Stimulated activated CD8-positive, alpha-beta memory T cell treated with anti-CD3 and anti-CD28 coated beads, Interleukin-4, amount 100 ng/mL, for 48 hours (primary cell): Measurements from ENCODE around the gene BSPRY.
"Not testable (repeated sequence)": the region's sequence is repeated elsewhere in the genome, so short reads cannot be mapped to it uniquely, and the experiment has no call there.

Experiments
- DNase-seq: peaks from one replicate; pipeline ENCODE4 v3.0.0-alpha.2; 2020

The BSPRY gene

DNA sequence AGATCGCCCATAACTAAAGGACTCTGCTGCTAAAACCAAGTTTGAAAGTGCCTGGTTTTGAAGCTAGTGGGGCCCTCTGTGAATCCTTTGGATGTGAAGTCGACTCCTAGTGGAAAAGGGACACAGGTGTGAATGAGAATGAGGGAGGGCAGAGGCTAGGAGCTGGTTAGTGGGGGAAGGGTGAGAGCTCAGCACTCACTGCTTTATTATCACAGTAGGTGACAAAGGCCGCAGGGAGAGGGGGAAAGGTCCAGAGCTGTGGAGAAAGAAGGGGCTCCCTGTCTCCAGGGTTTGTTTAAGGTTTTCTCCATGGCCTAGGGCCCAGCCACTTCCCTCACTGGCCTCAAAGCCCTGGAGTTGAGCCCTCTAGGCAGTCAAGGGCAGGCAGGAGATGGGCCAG is 23.9 kb downstream of the BSPRY start:
- no peak for DNase-seq

DNA sequence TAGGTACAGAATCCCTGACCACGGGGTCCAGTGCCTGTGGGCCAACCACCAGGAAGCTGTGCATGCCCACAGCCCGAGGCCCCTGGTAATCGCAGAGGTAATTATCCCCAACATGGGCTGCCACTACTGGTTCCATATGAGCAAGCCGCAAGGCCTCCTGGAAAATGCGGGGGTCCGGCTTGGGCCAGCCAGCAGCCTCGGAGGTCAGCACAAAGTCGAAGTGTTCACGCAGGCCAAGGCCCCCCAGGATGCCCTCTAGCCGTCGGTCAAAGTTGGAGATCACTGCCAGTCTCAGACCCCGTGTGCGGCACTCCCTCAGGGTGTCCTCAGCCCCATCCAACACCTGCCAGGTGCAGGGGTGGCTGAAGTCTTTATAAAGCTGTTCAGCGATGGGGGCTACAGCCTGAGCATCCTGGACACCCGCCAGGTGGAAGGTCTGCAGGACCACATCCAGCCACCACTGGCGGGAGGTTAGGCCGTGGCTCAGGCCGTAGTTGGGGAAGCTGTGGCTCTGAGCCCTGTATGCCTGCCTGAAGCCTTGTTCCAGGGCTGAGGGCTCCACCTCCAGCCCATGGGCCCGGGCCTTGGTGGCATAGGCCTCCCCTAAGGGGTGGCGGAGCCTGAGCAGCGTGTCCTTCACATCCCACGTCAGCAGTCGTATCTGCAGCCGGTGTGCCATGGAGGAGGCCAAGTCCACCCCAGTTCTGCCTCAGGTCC is 24.5 kb downstream of the BSPRY start:
- DNase-seq = no peak

DNA sequence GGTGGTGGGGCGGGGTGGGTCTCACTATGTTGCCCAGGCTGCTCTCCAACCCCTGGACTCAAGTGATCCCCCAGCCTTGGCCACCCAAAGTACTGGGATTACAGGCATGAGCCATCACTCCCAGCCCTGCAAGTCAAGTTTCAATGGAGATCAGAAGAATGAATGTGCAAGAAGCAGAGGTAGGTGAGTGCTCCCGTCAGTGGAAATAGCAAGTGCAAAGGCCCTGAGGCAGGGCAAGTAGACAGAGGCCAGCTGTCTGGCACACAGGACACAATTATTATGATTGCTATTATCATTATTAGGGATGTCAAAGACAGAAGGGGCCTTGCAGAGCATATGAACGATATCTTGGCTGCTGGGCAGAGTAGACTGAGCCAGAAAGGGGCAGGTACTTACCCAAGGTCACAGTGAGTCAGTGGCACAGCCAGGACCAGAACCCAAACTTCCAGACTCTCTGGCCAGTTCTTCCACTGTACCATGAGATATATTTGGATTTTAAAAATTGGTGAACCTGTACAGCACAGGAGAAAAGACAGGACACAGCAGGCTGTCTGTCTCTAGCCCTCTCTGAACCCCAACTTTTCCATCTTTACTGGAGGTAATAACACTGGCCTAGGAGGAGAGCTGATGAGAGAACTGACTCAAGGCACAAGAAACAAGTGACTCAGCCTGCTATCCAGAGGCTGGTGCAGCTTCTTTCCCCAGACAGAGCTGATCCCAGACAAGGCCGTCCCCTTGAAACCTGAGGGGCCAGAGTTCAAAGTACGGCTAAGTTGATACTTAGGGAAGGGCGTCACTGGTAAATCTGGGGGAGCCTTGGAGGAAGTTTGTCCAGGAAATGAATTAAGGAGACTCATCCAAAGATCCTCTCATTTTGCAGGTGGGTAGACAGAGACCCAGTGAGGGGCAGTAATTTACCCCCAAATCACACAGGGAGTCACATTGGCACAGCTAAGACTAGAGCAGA is 26.0 kb downstream of the BSPRY start:
- DNase-seq = no peak

DNA sequence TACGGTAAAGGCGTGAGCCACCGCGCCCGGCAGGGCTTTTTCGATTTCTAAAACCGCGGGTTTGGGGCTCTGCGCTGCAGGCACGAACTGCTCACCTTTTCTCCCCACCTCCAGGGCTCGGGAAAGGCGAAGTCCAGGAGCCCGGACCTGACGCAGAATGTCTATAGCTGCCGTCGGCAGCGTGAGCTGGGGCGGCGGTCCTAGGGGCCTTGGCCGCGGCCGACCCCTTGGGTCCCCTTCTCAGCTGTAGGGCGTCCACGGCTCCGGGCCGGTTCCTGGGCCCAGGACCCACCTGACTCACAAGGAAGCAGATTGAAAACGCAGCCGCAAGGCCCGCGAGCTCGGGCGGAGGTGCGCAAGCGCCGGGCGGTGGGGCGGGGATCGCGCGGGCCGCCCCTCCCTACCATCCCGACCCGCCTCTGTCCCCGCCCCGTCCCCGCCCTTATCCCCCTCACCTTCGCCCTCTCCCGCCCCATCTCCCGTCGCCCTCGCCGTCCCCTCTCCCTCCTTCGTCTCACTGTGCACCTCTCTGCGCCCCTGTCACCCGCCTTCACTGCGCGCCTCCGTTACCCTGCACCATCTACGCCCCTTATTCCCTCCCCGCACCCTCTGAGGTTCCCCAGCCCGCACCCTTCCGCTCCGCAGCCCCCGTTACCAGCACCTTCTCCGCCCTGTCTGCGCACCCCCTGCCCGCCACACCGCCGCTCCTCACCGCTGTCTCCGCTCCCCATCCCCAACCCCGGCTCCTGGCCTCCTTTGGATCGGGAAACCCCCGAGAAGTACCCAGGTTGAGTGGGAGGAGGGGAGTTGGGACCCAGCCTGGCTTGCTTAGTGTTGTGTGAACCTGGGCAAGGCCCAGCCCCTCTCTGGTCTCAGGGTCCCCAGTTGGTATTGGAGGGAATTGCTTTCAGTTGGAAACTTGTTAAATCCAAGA is 27.6 kb downstream of the BSPRY start, which contains the start of gene HDHD3:
Gene HDHD3 (minus strand): TSS at position 353 of the 934 bp plus-strand sequence. CDS start 2,632 bp downstream, outside the sequence.
- DNase-seq = peak; percentile 83

DNA sequence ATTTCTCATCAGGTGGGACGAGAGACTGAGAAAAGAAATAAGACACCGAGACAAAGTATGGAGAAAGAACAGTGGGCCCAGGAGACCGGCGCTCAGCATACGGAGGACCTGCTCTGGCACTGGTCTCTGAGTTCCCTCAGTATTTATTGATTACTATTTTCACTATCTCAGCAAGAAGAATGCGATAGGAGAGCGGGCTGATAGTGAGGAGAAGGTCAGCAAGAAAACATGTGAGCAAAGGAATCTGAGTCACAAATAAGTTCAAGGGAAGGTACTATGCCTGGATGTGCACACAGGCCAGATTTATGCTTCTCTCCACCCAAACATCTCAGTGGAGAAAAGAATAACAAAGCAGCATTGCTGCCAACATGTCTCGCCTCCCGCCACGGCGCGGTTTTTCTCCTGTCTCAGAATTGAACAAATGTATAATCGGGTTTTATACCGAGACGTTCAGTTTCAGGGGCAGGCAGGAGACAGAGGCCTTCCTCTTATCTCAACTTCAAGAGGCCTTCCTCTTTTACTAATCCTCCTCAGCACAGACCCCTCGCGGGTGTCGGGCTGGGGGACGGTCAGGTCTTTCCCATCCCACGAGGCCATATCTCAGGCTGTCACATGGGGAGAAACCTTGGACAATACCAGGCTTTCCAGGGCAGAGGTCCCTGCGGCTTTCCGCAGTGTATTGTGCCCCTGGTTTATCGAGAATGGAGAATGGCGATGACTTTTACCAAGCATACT is 29.9 kb downstream of the BSPRY start:
- DNase-seq = not testable (repeated sequence)

DNA sequence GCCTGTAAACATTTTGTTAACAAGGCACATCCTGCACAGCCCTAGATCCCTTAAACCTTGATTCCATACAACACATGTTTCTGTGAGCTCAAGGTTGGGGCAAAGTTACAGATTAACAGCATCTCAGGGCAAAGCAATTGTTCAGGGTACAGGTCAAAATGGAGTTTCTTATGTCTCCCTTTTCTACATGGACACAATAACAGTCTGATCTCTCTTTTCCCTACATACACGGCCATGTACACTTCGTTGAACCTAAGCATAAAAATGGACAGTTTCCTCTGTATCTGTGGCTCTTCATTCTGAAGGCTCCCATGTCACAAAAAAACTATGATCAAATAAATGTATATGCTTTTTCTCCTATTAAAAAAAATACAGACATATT is 30.5 kb downstream of the BSPRY start:
- not testable (repeated sequence) for DNase-seq

DNA sequence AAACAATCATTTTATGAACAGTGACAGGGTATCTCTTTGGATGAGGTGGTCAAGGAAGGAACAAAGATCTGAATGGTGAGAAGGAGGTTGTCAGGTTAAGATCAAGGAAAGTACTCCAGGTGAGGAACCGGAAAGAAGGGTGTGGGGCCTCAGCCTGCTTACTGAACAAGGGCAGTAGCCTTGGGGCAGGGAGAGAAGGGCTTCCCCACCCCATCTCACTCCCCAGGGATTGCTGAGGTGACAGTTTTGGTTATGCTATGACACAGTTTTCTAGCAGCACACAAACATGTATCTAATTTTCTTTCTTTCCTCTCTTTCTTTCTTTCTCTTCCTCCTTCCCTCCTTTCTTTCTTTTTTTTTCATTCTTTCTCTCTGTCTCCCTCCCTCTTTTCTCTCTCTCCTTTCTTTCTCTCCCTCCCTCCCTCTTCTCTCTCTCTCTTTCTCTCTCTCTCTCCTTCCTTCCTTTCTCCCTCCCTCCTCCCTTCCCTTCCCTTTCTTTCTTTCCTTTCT is 31.6 kb downstream of the BSPRY start:
- DNase-seq = no peak

DNA sequence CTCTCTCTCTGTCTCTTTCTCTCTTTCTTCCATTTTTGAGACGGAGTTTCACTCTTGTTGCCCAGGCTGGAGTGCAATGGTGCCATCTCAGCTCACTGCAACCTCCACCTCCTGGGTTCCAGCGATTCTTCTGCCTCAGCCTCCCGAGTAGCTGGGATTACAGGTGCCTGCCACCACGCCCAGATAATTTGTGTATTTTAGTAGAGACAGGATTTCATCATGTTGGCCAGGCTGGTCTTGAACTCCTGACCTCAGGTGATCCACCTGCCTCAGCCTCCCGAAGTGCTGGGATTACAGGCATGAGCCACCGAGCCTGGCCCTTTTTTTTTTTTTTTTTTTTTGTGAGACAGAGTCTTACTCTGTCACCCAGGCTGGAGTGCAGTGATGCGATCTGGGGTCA is 32.1 kb downstream of the BSPRY start:
- not testable (repeated sequence) for DNase-seq

DNA sequence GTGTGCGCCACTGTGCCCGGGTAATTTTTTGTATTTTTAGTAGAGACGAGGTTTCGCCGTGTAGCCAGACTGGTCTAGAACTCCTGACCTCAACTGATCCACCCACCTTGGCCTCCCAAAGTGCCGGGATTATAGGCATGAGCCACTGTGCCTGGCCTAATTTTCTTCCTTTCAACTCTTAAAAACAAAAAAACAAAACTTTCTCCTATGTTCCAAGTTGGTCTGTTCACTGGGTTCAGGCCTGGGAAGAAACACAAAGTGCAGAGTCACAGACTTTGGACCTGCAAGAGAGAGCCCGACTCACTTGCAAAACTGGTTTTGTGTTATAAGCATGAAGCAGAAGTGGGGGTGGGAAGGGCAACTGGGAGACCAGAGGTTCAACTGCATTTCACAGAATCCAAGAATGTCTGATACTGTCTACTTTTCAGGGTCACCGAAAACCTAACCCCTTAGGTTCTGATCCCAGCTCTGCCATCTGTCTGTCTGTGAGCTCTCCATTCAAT is 32.6 kb downstream of the BSPRY start:
- no peak for DNase-seq

DNA sequence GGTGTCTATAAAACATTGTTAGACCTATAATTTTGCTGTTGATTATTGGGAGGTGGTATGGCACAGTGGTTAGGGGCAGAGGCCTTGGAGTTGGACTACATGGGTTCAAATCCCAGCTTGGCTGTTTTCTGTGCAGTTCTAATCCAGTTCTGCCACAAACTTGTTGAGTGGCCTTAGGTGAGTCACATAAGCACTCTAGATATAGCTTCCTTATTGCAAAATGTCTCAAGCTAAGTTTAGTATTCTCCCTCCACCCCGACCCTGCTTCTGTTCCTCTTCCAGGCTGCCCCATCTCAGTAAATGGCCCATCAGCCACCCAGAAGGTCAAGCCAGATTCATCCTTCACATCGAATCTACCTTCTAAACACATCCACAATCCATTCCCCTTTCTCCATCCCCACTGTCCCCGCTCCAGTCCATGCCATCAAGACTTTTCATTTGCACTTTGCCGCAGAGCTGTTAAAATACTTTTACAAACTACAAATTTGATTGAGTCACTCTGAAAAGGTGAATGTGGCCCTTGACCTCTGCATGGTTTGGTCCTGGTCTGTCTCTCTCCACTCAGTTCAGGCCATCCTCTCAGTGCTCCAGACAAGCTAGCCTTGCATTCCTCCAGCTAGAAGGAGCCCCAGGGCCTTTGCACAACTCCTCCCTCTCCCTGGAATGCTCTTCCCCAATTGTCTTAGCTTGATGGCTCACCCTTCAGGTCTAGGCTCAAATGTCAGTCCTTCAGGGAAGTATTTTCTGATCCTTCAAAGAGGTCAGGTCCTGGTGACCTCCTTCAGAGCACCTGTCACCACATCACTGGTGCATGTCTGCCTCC is 37.4 kb downstream of the BSPRY start:
- DNase-seq = no peak

DNA sequence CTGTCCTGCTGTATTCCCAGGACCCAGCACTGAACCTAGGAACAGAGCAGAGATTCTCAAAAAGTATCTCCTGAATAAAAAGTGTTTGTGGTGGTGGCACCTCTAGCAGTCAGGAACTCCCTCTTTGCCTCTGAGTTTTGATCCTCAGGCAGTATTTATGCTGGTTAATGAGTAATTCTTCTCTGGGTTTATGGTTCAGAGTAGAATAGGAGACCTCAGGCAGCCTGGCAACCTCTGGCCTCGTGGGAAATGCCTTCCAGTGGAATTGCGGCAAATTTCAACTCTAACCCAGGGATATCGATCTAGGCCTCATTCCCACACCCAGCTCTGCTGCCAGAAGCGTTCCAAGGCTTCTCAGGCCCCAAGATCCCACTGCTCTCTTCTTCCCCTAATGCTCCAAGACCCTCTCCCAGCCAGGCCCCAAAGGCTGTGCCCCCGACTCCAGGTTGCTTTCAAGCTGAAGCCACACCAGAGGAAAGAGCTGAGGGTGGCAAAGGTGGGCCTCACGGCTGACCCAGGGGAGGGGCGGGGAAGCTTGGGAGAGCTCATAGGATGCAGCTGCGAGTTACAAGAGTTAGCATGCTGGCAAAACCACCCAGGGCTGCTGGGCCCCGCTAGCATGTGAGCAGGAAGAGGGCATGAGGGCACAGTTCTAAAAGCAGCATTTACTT is 38.4 kb downstream of the BSPRY start:
- no peak for DNase-seq

DNA sequence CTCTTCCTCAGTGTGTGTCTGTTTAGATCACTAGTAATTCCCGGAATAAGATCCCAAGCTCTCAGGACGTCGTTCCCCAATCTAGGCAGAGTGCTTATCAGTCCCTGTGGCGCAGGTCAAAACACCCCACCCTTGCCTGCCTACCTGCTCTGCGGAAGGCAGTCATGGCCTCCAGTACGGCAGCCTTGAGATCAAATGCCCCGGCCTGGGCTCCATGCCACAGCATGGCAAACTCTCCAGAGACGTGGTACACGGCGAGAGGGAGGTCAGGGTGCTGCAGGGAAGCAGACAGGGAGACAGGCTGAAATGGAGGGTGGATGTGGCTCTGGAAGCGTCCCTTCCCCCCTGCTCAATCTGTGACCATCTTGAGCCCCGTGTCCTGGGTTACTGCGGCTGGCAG is 39.5 kb downstream of the BSPRY start:
- no peak for DNase-seq

DNA sequence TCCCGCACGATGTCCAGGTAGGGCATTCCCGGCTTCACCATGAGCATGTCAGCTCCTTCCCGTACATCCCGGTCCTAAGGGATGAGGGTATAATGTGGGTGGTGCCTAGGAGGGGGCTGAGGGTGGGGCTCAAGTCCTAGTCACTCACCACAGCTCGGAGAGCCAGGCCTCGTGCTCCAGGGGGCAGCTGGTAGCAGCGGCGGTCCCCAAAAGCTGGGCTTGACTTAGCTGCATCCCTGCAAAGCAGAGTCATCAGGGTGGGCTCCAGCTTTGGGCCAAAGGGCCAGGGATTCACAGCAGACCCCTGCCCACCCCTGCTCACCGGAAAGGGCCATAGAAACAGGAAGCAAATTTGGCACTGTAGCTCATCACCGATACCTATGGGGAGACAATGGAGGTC is 40.1 kb downstream of the BSPRY start:
- DNase-seq = no peak

DNA sequence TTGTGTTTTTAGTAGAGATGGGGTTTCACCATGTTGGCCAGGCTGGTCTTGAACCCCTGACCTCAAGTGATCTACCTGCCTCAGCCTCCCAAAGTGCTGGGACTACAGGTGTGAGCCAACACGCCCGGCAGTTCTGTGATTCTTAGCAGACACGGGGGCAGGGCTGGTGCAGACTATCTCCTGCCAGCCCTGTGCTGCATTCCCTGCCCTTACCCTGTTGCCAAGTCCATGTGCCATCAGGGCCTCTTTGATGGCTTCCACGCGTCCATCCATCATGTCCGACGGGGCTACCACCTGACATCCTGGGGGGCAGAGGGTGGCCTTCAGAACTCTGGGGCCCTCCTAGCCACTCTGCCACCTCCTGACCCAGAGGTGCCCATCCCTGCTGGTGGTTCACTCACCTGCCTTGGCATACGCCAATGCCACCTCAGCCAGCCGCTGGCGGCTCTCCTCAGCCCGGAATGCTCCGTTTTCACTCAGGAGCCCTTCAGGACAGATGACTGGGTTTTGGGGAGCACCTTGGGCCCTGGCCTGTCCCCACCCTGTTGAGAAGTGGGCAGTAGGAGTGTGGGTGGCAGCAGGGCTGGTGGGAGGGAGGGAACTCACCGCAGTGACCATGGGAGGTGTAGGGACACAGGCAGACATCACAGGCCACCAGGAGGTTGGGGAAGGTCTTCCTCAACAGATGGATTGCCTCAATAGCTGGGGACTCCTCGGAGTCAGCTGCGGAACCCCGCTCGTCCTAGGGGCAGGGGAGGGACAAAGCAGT is 41.0 kb downstream of the BSPRY start:
- DNase-seq = no peak

DNA sequence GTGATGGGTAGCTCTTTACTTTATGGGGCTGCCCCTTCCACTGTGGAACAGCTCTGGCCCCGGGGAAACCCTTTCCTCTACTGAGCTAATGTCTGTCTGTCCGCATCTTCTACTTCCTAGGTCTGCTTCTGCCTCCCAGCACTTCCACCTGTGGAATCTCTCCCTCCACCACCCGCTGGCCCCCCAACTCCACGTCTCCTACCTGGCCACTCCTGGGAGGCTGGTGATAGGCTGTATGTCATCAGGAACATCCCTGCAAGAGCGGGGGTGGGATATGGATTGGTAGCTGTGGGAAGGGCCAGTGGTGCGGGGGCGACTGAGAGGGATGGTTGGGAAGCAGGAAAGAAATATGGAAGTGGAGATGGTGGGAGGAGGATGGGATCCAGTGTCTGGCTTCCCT is 42.6 kb downstream of the BSPRY start:
- DNase-seq = no peak

DNA sequence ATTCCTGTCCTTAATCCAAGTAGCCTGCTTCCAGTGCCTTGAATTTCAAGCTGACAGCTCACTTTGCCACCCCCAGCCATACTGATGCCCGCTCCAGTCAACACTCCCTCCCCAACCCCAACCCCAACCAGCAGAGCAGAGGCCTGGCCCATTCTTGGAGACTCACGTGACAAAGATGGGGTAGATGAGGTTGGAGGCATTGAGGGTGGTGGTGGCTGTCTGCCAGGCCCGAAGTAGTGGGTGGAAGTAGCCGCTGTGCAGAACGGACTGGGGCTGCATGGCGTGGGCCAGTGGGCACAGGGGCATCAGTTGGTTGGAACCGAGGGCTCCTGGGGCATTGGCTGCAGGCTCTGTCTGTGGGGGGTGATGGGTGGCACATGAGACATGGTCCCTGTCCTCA is 43.9 kb downstream of the BSPRY start:
- no peak for DNase-seq

DNA sequence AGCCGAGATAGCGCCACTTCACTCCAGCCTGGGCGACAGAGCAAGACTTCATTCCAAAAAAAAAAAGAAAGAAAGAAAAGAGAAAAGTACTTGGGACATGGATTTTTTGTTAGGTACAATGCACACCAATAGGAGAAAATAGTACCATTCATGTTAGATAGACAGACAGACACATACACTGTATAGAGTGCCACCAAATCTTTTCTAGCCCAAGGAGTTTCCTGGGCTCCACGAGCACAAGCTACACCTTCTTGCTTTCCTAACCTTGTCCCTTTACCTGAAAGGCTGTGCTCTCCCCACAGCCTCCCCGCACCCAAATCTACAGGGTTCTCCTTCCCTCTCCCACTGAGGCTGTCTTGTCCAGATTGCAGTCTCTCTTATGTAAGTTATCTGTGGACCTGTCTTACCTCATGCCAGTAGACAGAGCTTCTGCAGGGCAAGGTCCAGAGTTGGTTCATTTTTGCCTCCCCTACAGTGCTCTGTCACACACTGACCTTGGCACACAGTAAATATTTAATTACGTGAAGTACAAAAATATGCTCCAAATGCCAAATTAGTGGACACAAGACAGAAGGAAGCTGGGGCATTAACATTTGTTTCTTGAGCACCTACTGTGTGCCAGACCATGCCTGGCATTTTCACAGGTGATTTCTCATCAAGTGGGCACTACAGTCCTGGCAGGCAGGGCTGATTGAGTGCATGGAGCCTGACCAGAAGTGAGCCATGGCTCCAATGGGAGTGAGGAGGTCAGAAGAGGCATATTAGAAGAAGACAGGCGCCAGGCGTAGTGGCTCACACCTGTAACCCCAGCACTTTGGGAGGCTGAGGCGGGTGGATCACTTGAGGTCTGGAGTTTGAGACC is 45.9 kb downstream of the BSPRY start:
- DNase-seq = no peak

DNA sequence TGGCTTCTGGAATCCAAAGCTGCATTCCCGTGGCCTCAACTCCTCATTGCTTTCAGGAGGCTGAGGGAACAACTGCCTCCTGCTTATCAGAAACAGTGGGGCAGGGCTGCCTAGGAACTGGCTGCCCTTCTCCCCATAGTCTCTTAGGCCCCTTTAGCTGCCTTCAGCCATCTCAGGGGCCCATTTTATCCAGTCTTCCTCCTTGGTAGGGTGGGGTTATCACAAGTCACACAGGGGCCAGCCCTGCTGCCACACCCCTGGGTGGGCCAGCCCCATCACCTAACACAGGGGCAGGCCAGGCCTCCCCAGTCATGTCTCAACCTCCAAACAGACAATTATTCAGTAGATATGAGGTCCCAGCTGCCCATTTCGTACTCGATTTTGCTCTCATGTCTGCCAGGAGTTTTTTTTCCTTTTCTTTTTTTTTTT is 47.9 kb downstream of the BSPRY start:
- no peak for DNase-seq
